Epithelial cell of proximal tubule (primary cell): ENCODE results near the gene FAM24A. TPM values are rescaled to one million over a fixed set of nuclear protein-coding genes. Genes with fewer than 3 reads are reported as not detected.
"Not testable (repeated sequence)": the region's sequence is repeated elsewhere in the genome, so short reads cannot be mapped to it uniquely, and the experiment has no call there.

ENCODE experiments used
- DNase-seq: peaks from one replicate; pipeline ENCODE4 v3.0.0-alpha.2; 2011; ENCODE audit warnings: low read depth
- H3K4me3 ChIP-seq: 2 replicates; pipeline ENCODE4 v1.5.1; 2011; ENCODE audit warnings: low read depth, mild to moderate bottlenecking, low read length
- total RNA-seq: library from RNA; depleted of rRNA; stranded (reverse); fragments of >200 nt; gene quantifications from 2 replicates; pipeline ENCODE4 v1.2.3, GENCODE V29; 2015
- TF ChIP-seq, protein P1 (sequence below): conservative IDR thresholded peaks from 2 replicates; pipeline ENCODE4 v1.5.1; 2012; ENCODE audit warnings: low read depth, mild to moderate bottlenecking, low read length

FAM24A gene
- total RNA-seq, 1 donor from 2014 or later = not detected

DNA sequence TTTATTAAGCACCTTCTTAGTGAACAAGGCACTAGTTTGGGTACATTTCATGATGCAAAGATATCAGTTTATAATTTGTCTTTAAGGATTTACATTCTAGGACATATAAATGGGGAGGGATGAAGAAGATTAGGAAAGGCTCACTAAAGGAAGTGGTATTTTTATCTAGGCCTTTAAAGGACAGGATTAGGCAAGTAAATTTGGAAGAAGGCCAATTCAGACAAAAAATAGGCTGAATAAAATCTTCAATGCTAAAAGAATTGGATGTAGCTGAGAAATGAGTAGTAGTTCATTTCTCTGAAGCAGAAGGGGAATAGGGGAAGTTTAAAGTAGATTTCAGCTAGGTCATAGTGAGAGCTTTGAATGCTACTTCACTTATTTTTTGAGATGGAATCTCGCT is 26.2 kb upstream of the FAM24A start:
- no peak for DNase-seq
- TF ChIP-seq, protein P1, sequence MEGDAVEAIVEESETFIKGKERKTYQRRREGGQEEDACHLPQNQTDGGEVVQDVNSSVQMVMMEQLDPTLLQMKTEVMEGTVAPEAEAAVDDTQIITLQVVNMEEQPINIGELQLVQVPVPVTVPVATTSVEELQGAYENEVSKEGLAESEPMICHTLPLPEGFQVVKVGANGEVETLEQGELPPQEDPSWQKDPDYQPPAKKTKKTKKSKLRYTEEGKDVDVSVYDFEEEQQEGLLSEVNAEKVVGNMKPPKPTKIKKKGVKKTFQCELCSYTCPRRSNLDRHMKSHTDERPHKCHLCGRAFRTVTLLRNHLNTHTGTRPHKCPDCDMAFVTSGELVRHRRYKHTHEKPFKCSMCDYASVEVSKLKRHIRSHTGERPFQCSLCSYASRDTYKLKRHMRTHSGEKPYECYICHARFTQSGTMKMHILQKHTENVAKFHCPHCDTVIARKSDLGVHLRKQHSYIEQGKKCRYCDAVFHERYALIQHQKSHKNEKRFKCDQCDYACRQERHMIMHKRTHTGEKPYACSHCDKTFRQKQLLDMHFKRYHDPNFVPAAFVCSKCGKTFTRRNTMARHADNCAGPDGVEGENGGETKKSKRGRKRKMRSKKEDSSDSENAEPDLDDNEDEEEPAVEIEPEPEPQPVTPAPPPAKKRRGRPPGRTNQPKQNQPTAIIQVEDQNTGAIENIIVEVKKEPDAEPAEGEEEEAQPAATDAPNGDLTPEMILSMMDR = no peak
- no peak overlapping the region for H3K4me3 ChIP-seq

DNA sequence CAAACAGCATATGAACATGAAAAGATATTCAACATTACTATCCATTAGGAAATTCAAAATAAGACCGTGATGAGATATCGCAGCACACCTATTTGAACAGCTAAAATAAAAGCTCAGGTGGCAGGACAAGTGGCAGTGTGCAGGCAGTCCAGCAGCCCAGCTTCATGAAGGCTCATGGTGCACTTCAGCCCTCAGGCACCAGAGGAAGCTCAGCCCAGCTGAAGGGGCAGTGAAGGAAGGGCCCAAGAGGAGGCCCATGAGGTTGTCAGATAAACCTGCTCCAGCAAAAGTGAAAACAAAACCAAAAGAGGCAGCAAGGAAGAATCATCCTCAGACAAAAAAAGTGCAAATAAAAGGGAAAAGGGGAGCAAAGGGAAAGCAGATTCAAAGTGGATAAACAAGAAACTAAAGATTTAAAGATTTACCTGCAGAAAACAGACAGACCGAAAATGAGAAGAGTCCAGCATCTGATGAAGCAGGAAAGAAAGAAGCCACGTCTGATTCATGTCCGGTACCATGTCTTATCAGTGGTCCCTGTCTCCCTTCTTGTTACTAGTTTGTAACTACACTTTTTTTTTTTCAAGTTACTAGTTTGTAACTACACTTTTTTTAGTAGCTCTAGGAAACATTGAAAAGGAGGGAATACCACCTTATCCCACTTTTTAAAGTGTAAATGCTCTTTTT is 16.0 kb upstream of the FAM24A start:
- DNase-seq = no peak
- H3K4me3 ChIP-seq = no peak overlapping the region
- TF ChIP-seq, protein P1 = no peak

DNA sequence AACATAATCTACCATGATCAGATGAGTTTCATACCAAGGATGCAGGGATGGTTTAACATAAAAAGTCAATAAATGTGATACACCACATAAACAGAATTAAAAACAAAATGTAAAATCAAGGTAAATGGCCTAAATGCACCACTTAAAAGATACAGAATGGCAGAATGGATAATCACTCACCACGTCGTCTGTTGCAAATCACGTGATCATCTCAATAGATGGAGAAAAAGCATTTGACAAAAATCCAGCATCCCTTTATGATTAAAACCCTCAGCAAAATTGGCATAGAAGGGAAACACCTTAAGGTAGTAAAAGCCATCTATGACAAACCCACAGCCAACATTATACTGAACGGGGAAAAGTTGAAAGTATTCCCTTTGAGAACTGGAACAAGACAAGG is 6.5 kb upstream of the FAM24A start:
- DNase-seq, H3K4me3 ChIP-seq: not testable (repeated sequence)

DNA sequence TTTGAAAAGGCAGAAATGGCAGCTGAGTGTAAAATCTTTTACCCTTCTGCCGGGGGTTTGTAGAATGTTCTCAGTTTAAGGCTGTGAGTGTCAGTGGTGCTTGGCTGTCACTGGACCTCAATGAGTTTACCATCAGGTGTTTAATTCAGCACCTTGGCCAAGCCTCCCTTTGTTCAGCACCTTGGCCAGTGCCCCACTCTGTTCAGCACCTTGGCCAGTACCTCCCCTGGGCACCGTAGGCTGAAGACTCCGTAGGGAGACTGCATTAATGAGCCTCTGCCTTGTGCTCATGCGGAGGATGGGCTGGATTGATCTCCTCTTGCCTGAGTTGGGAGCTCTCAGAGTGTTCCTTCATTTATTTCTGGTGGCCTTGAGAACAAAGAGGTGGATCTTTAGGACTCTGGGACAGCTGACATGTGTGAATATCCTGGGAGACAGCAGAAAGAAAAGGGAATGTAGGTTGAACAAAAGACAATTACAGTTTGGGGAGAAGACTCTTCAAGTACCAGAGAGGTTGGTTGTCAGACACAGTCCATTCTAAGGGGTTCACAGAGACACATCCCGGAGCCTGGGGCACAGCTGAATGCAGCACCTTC is 1.6 kb downstream of the FAM24A start:
- TF ChIP-seq, protein P1 = no peak
- no peak for DNase-seq
- H3K4me3 ChIP-seq = no peak overlapping the region

DNA sequence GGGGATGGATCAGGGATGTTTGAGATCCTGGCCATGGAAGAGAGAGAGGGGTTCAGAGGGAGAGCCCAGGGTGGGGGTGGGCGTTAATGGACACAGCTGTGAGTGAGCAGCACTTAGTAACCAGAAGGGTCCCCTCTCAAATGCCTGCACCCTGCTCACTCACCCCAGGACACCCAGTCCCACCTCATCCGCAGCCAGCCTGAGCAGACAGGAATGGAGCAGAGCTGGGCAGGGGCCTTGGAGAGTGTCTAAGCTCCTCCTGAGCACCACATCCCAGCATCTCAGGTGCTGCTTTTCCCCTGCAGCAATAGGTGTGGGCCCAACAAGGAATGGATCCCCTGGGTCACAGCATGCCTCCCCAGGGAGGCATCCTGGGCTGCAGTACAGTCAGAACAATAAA is 5.3 kb downstream of the FAM24A start:
- H3K4me3 ChIP-seq = no peak overlapping the region
- DNase-seq = no peak
- TF ChIP-seq, protein P1 = no peak

DNA sequence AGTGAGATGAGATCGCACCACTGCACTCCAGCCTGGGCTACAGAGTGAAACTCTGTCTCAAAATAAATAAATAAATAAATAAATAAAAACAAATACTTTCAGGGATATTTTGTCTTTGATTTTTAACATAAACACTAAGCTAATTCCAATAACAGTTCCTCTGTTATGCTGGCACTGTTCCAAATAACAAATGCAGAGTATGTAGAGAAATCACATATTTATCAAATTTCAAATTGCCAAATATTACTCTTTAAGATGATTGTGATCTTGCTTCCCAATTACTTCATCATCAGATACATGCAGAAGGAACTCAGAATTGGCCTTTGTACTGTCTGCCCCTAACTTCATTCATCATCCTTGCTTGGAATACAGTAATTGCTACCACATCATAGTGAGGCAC is 19.7 kb downstream of the FAM24A start:
- H3K4me3 ChIP-seq = no peak overlapping the region
- TF ChIP-seq, protein P1 = no peak
- no peak for DNase-seq

DNA sequence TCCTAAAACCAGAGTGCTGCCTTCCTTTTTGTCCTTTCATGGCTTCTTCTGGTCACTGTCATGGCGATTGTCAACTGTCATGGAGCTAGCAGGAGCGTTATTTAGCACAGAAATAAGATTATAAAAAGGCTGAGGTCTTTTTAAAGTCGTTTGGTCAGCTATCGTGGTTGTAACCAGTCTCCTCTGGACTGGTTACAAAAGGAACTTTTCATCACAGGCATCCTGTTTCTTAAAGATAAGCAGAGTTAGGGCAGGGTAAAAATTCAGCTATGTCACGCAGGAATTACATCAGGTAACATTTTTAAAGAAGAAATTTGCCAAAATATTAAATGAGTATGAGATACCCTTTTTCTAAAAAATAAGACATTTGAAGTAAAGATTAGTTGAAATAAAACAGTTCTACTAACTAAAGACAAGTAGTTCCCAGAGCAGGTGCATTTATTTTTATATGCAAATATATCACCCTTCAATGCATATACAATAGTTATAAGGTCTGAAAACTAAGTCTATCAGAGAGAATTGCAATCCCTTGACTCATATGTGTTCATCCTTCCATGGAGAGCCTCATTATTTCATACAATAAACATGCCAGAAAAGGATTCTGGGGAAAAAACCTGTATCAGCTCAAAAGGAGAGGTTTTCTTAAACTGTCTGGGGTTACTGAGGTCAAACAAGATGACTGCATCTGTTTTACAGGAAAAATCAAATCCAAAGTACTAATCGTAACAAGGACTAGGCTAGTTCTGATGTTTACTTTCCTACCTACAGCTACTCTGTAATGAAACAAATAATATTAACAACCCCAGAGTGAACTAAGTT is 20.9 kb downstream of the FAM24A start:
- no peak overlapping the region for H3K4me3 ChIP-seq
- no peak for DNase-seq
- TF ChIP-seq, protein P1 = no peak
